ENCODE measurements around the gene DLGAP1.
"Not testable (repeated sequence)": the region's sequence is repeated elsewhere in the genome, so short reads cannot be mapped to it uniquely, and the experiment has no call there.

The DLGAP1 gene

GRCh38 chr18:3610813-3611212, 844.3 kb downstream of the DLGAP1 start:
- no peak overlapping the region for H3K4me3 ChIP-seq (ENCODE audit: low read length)
- no peak overlapping the region for H3K27ac ChIP-seq (ENCODE audit: low read length)
- H2AFZ ChIP-seq (ENCODE audit: low read depth, low read length), result no peak overlapping the region
- H3K27me3 ChIP-seq (ENCODE audit: low read depth, low read length), result no peaks in the 10 kb centered on the region
- H3K9me3 ChIP-seq (ENCODE audit: insufficient read depth, low read length), result no peaks in the 10 kb centered on the region
- H3K4me1 ChIP-seq (ENCODE audit: low read length), result peaks cover 14% of the 10 kb centered on the region
- no peak overlapping the region for H3K4me2 ChIP-seq (ENCODE audit: low read length)
- TF ChIP-seq CTCF (IDR thresholded peaks at IDR 0.05; ENCODE audit: low read depth, low read length) (no peak), EZH2phosphoT487 (IDR thresholded peaks at IDR 0.05; ENCODE audit: low read depth) (no peak)
- H3K36me3 ChIP-seq (replicated peaks; ENCODE audit: low read depth, low read length), result no peaks in the 10 kb centered on the region
- no peak overlapping the region for H3K9ac ChIP-seq (ENCODE audit: low read length)
- H4K20me1 ChIP-seq (ENCODE audit: insufficient read depth, low read length), result no peaks in the 10 kb centered on the region
- no peaks in the 10 kb centered on the region for H3K79me2 ChIP-seq (ENCODE audit: low read length)

DNA sequence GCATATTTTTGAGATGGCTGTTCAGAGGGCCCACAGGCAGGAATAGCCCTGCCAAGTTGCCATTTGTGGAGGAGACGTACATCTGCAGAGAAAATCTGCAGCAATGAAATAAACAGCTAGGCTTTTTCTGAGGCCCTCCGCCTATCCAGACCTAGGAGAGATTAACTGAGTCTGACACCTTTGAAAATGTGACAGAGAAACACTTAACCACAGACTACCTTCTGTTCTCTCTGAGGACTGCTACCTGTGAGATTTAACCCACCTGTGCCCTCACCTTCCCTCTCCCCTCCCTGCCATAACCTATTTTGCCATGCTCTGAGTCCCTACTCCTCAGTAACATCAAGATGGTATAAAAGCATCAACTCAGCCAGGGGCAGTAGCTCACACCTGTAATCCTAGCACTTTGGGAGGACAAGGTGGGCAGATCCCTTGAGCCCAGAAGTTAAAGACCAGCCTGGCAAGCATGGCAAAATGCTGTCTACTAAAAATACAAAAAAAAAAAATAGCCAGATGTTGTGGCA, 844.9 kb downstream of the DLGAP1 start:
- Histone ChIP-seq H3K4me2 (ENCODE audit: low read length) (no peak overlapping the region), H3K27me3 (ENCODE audit: low read depth, low read length) (no peaks in the 10 kb centered on the region), H3K4me3 (ENCODE audit: low read length) (no peak overlapping the region), H3K27ac (ENCODE audit: low read length) (no peak overlapping the region), H3K79me2 (ENCODE audit: low read length) (no peaks in the 10 kb centered on the region), H3K9ac (ENCODE audit: low read length) (no peak overlapping the region), H4K20me1 (ENCODE audit: insufficient read depth, low read length) (no peaks in the 10 kb centered on the region), H3K9me3 (ENCODE audit: insufficient read depth, low read length) (no peaks in the 10 kb centered on the region), H2AFZ (ENCODE audit: low read depth, low read length) (no peak overlapping the region), H3K4me1 (ENCODE audit: low read length) (peaks cover 14% of the 10 kb centered on the region), H3K36me3 (replicated peaks; ENCODE audit: low read depth, low read length) (no peaks in the 10 kb centered on the region)
- TF ChIP-seq CTCF (IDR thresholded peaks at IDR 0.05; ENCODE audit: low read depth, low read length), result no peak
- TF ChIP-seq EZH2phosphoT487 (IDR thresholded peaks at IDR 0.05; ENCODE audit: low read depth), result no peak

DNA sequence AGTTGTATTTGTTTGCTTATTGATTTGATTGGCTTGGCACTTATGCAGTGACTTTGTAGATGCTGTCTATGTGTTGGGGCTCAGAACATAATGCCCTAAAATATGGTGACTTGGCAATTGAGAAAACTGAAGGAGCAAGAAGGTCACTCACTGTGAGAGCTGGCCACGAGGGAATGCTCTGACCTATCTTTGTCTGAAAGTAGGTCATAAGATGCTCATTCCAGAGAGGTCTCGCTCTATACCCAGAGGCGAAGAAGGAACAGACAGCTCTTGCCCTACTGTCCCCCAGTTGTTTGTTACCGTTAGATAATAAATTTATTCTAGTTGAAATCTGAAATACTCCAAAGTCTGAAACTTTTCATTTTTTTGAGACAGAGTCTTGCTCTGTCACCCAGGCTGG, 846.6 kb downstream of the DLGAP1 start:
- H3K9ac ChIP-seq (ENCODE audit: low read length), result no peak overlapping the region
- TF ChIP-seq EZH2phosphoT487 (IDR thresholded peaks at IDR 0.05; ENCODE audit: low read depth) (no peak), CTCF (IDR thresholded peaks at IDR 0.05; ENCODE audit: low read depth, low read length) (no peak)
- no peak overlapping the region for H2AFZ ChIP-seq (ENCODE audit: low read depth, low read length)
- H3K9me3 ChIP-seq (ENCODE audit: insufficient read depth, low read length), result no peaks in the 10 kb centered on the region
- H3K4me3 ChIP-seq (ENCODE audit: low read length), result no peak overlapping the region
- no peaks in the 10 kb centered on the region for H3K36me3 ChIP-seq (replicated peaks; ENCODE audit: low read depth, low read length)
- H3K27me3 ChIP-seq (ENCODE audit: low read depth, low read length), result no peaks in the 10 kb centered on the region
- peaks cover 9% of the 10 kb centered on the region; the same call in 1 of the 2 replicates for H3K79me2 ChIP-seq (ENCODE audit: low read length)
- peaks cover 24% of the 10 kb centered on the region for H3K4me1 ChIP-seq (ENCODE audit: low read length)
- no peak overlapping the region for H3K27ac ChIP-seq (ENCODE audit: low read length)
- H4K20me1 ChIP-seq (ENCODE audit: insufficient read depth, low read length), result no peaks in the 10 kb centered on the region
- H3K4me2 ChIP-seq (ENCODE audit: low read length), result no peak overlapping the region

DNA sequence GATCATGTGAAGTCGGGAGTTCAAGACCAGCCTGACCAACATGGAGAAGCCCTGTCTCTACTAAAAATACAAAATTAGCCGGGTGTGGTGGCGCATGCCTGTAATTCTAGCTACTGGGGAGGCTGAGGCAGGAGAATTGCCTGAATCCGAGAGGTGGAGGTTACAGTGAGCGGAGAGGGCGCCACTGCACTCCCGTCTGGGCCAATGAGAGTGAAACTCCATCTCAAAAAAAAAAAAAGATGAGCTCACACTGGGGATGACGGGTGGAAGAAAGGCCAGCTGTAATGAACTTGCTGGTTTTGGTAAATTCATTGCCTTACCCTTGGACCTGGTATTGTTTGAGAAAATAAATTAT, 847.0 kb downstream of the DLGAP1 start:
- H3K9me3 ChIP-seq (ENCODE audit: insufficient read depth, low read length); H3K4me3 ChIP-seq (ENCODE audit: low read length); H4K20me1 ChIP-seq (ENCODE audit: insufficient read depth, low read length); H2AFZ ChIP-seq (ENCODE audit: low read depth, low read length); H3K79me2 ChIP-seq (ENCODE audit: low read length); H3K36me3 ChIP-seq (replicated peaks; ENCODE audit: low read depth, low read length); H3K27ac ChIP-seq (ENCODE audit: low read length); H3K9ac ChIP-seq (ENCODE audit: low read length); H3K4me2 ChIP-seq (ENCODE audit: low read length); H3K27me3 ChIP-seq (ENCODE audit: low read depth, low read length): not testable (repeated sequence)
- H3K4me1 ChIP-seq (ENCODE audit: low read length), result peaks cover 28% of the 10 kb centered on the region
